Stimulated activated CD4-positive, alpha-beta T cell treated with anti-CD3 and anti-CD28 coated beads, Interleukin-2, amount 100 ng/mL, for 48 hours (primary cell): Measurements from ENCODE around the gene IGFBP5.

ENCODE experiments used
- DNase-seq, 2 donors: peaks; one replicate each; pipeline ENCODE4 v3.0.0-alpha.2; 2020

IGFBP5 gene

DNA sequence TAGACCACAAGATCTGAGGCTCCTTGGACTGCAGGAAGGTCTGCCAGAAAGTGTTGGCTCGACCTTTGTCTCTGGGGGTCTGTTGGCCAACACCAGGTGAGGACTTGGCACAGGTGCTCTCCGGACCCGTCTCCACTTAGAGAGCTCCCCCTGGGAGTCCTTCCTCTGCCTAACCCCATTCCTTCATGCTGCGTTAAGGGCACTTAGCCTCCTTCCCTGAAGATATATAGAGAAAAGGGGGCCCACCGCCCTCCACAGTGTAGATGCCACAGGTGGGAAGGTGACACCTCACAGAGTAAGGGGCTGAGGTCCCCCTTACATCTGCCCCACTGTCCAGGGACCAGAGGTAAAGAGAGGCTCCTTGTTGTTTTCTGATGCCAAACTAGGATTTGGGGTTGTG, 8.2 kb downstream of the IGFBP5 start:
- DNase-seq, result no peak

DNA sequence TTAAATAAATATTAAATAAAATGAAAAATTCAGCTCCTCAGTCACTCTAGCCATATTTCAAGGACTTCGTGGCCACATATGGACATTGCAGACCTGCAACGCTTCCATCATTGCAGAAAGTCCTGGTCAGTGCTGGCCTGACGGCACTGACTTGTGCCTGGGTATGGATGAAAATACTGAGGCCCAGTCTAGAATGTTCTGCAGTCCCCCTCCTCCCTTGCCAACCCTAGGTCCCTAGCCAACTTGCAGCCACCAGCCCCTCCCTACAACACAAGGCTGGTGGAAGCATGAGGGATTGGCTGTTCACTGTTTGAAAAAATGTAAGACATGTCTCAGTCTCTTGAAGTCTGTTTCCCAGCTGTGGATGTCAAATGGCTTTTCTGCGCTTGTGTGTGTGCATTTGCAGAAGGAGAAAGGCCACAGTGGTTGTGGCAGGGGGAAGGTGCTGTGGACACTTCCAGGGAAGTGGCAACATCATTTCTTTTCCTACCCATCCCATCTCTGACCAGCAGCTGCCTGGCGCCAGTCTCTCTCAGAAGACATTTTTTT, 9.9 kb downstream of the IGFBP5 start:
- no peak for DNase-seq

DNA sequence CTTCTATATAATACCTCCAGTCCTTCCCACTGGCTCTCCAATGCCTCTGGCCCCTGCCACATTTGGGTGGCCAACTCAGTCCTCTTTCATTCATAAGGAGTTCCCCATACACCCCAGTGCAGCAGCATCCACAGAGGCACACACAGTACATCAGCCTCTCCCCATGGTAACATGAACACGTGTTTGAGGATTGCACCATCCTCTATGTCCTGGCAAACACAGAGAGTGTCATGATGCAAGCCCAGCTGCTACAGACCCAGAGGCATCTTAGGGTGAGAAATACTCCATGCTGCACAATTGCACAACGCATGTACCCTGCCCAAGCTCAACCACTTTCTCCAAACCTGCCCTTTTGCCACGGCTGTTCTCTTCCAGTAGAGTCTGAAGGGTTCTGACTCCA, 11.5 kb downstream of the IGFBP5 start:
- no peak for DNase-seq

DNA sequence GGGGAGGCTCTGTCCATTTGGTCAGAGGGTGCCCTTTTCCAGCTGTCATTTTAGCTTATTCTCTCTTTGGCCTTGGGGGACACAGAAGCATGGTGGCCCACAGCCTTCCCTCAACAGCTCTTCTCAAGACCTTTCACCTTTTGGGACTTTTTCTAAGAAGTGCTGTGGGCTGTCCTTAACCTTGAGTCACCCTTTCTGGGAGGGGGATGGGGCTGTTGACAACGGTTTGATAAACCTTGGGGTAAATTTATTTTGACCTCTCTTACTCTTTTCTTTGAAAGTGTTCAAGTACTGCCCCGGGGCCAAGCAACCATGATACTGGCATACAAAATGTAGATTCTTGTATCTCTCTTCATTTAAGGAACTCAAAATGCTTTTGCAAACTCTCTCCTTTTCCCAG, 13.7 kb downstream of the IGFBP5 start:
- no peak for DNase-seq

DNA sequence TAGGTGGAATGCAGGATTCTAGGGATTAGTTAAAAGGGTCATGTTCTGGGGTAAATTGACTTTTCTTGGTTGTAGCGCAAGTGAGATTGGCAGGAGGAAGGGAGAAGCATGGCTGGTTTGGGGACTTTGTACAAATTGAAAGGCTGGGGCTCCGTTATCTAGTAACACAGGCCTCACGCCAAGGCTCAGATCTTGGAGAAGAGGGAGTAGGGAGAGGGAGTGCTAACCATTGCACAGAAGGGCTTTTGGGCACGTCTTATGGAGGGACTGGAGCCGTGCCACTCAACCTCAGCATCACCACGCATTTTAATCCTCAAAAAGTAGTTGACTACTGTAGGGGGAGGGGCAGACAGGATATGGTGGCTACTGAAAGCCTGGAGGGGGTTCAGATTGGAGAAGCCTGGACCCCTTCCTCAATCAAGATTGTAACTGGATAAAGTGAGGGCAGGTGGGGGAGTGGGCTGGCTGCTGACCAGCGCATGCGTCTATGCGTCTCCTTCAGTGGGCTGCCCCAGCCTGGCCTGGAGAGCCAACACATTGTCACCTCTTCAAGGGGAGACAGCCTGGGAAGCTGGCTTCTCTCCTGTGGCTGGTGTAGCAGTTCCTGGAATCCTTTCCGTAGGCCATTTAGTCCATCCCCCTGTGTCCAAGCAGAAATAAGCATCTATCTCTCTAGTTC, 14.3 kb downstream of the IGFBP5 start:
- no peak for DNase-seq

DNA sequence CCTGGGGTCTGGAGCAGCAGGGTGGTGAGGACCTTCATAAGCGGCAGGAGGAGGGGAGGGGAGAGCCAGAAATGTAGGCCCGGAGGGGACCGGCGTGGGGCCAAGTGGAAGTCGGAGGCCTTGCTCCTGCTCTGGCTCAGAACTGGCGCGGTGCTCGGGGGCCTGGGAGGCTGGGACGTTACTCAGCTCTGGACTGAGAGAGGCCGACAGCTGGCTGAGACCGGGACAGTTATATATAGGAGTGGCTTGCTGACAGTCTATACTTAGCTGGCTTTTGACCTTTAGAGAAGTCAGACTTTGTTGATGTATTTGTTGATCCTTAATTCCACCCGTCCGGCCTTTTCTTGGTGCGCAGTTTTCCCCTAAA, 15.7 kb downstream of the IGFBP5 start:
- no peak for DNase-seq

DNA sequence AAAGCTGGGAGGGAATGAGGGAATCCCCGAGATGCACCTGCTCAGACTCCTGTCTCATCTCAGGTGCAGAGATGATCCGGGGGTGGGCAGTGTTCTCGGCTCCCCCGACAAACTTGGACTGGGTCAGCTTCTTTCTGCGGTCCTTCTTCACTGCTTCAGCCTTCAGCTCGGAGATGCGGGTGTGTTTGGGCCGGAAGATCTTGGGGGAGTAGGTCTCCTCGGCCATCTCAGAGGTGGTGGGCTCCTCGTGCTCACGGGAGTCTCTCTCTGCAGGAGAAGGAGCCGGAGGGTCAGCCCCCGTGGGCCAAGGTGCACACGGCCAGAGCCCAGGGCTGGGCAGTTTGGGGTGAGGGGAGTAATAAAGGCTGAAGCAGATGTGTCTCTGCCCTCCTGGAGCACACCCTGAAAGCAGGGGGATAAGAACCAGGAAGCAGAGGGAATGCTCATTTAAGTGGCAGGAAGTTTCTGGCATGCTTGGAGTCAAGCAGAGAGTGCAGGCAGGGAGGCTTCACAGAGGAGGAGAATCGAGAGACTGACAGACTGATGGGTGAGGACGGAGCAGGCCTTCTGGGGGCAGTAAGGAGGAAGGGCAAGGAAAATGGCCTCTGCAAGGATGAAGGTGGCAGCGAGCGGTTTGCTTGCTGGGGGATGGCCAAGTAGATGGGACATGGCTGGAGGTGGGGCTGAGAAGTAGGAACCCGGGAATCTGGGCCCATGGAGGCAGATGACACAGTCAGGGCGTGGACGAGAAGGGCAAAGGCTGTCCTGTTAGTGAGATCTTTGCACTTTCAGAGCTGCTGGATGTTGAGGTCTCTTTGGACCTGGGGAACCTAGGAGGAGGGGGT, 16.3 kb downstream of the IGFBP5 start:
- no peak for DNase-seq

DNA sequence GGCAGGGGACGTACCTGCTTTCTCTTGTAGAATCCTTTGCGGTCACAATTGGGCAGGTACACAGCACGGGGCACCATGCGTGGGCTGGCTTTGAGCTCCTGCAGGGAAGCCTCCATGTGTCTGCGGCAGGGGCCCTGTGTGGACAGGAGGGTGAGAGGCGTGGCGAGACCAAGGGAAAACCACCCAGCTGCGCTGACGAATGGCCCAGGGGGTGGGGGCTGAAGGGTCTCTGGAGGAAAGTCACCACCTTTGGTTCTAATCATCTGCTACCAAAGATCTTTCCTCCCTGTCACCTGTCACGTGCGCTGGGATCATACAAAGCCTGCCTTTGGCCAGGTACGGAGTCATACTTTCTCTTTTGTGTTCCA, 17.3 kb downstream of the IGFBP5 start:
- no peak for DNase-seq

DNA sequence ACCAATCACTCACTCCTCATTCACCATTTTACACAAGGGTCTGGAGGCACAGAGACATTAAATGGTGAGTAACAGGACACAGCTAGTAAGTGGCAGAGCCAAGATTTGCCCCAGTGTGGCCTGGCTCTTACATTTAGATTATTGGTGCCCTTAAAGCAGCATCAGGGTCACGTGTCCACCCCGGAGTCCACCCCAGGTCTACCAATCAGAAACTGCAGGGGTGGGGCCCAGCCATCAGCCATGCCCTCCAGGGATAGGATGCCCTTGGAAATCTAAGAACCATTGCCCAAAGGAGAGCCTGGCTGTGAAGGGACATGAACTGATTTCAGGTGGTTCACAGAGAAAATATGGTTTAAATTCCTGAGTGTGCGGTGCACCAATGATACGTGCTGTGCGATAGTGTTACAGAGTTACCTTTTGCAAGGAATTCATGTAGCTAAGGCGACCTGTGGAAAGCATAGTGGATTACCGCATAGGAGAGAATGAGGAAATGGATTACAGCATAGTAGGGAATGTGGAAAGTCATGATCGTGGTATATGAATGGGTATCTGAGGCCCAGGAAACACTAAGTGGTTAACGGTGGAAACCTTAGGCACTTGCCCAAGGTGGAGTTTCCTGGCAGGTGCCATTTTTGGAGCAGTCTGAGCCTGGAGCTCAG, 17.8 kb downstream of the IGFBP5 start:
- no peak for DNase-seq

DNA sequence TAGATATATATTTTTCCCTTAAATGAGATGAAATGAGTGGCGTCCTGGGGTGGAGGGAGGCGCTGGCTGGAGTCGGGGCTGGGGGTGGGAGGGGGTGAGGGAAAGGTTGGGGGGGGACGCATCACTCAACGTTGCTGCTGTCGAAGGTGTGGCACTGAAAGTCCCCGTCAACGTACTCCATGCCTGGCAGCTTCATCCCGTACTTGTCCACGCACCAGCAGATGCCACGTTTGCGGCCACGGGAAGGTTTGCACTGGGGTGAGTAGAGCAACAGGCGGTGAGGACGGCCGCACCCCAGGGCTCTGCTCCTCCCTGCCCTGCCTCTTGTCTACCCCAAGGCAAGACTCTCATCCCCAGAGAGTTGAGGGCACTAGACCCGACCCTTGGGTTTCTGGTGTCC, 18.7 kb downstream of the IGFBP5 start:
- no peak for DNase-seq

DNA sequence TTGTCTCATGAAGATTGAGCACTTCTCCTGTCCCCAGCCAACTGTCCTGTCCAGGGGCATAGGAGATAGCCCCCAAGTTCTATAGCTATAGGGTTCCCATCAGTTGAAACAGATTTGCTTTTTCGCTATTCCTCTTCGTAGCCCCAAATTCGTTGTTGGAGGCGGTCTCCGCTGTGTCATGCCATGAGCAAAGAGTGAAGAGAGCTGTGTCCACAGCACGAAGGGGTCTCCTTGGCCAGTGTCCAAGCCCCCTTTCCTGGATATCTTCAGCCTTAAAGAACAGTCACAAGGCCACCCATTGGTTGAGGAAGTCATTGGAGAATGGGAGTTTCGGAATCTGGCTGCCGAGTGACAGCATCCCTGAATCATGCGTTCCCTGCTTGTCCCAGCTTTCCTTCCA, 21.0 kb downstream of the IGFBP5 start:
- DNase-seq, result no peak

DNA sequence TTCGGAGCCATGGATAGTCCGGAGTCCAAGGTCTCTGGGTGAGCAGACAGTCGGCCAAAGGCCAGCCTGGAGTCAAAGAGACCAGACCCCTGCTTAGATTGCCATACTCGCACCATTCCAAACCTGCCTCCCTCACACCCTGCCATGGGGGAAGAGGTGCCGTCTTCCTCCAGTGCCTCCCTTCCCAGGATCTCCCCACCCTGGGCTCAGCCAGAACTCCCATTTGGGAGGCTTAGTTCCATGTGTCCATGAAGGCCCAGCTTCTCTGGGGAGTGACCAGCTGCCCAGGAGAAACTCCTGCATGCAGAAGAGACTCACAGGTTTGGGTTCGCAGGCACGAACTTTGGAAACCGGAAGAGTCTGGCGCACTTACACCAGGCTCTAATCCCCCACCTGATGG, 21.7 kb downstream of the IGFBP5 start:
- no peak for DNase-seq

DNA sequence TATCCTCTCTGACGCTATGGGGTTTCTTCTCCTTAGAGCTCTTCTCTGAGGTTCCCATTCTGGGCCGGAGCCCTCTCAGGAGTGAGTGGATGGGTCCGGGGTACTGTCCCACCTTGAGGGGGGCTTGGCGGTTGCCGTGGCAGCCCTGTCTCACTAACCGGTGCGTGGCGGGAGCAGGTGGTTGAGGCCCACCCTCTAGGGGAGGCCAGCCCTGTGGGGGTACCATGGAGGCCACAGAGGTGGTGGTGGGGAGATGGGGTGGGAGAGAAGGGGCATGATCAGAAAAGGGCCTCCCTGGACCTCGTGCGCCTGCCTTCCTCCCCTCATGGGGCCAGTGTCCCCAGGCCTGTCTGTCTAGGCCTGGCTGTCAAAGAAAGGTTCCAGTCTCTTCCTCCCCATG, 22.3 kb downstream of the IGFBP5 start:
- DNase-seq, result no peak

DNA sequence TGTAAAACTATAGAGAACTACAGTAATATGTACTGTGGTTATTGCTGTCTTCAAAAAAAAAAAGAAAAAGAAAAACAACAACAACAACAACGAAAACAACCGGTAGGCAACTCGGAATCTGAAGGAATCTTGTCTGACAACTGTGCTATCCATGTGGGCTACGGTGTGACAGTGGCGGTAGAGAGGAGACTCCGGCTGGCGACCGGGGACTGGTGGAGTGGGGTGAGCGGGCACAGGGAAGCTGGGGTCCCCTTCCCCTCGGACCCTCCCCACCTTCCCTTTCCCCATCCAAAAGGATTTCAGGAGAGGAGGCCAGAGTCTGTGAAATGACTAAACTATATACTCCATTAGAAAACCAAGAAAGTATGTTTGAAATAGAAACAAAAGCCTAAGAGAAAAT, 22.9 kb downstream of the IGFBP5 start:
- DNase-seq, result no peak

DNA sequence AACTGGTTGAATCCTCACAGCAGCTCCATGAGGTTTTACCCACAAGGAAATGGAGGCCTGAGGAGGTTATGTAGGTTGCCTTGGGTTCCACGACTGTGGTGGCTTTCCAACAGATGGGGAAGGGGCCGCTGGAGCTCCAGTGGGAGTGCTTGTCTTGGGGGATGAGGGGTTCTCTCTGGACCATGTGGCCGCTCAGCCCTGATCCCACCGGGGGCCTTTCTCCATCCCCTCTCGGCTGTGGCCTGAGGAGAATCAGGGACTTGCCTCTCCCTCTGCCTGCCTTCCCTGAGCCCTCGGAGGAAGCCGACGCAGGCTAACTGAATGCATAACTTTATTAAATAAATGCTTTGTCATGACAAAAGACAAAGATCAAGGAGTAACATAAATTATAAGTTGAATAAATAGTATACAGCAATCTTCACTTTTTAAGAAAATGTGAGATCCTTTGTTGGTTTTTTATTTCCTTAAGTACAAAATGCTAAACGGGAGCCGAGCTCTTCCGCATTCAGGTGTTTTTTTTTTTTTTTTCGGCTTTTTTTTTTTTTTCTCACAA, 23.5 kb downstream of the IGFBP5 start:
- DNase-seq, result no peak

DNA sequence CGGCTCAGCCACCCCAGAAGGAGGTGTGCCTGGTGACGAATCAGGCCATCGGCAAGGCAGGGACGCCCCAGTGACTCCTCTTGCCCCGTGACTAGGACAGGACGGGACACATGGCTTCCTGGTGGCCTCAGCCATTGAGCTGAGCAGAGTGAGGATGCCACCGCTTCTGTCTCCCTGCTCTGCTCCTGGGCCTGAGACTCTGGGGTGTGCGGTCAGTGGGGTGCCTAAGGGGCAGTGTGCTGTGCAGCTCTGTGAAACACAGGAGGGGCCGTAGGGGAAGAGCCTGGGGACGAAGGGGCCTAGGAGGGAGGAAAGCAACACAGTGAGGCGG, 24.3 kb downstream of the IGFBP5 start:
- no peak for DNase-seq

DNA sequence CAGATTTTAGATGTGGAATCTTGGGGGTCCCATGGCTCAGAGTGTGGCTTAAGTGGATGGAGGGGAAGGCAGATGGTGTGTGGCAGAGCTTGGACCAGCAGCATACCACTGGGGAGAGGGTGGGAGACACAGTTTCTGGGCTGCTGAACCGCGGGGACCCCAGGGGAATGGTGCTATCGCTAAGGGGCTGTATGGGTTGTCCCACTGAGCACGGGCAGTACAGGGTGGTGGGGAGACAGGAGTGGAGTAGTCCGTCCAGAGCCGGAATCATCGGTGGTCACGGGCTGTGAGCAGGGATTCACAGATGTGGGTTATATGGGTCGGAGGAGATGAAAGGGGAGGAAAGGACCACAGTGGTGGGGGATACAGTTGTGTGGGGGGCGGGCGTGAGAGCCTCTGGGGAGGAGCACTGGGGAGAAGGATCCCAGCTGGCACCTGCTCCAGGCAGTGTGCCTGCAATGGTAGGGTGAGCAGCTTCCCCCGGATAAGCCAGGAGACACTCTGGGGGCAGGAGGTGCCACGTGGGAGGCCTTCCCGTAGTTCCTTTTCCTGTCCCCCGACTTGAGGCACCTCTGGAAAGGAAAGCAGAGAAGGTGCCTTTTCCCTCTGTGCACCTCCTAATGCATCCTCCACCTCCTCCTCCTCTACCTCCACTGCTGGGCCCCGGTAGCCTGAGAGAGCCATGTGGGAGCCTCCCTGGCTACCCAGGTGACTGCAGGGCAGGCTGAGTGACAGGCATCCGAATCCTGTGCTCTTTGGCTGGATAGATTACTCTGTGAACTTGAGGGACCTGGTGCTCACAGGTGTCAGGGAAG, 24.9 kb downstream of the IGFBP5 start:
- DNase-seq, result no peak

DNA sequence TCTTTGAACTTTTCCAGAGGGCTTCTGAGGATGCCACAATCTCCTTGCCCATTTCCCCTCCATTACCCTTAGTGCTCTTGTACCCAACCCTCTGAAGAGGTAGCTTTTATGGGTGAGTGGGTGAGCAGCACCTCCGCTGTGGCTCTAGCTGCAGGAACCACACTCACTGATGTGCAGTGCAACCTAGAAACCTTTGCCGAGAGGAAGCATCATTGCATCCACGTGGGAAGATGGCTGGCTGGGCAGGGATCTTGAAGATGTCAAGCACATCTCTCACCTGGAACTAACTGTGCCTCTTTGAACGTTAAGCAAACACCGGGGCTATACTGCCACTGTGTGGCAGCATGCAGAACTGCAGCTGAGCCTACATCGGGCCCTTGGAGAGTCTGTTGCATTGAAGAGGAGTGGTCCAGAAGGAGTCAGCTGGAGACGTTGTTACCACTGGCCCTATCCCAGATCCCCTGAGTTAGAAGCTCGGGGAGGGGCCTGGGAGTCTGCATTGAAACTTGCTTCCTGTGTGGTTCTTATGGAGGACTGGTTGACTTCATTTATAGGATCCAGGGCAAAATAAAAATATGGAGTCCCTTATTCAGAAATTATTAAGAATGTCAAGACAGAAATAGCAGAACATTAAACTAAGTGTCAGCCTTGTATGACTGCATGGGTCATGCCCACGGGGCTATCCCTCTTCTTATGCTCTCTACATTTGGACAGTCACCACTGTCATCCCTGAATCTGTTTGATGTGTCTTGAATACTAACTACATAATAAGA, 28.7 kb downstream of the IGFBP5 start:
- DNase-seq, result peak; percentile 57 to 67

DNA sequence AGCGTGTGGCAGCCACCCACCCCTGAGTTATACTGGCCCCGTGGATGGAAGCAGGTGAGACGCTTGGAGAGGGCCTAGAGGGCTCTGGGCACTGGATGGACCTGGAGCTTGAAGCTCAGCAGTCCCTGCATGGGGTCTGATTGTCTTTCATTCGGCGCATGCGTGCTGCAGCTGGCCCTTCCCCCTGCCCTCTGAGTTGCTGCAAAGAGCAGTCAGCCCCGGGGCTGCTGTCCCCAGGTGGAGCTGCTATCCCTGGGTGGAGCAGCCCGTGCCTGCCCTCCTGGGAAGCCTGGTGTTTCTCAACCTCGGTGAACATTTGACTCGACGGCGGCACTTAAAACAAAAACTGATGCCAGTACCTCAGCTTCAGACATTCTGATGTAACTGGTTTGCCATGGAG, 29.6 kb downstream of the IGFBP5 start:
- no peak for DNase-seq

DNA sequence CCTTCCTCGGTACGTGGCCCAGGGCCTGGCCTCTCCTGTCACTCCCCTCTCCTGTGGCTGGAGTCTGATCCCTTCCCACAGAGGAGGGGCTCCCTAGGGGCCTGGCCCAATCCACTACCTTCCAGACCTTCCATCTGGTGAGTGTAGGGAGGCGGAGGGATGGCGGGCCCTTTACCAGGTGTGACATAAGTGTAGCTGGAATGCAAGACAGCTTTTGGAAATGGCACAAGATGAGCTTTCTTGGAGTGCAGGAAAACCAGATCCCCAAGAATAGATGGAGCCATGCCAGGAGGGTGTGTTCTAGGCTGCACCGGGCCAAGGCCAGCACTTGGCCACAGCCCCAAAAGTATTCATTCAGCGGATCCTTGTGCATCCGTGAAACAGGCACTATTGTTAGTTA, 30.1 kb downstream of the IGFBP5 start:
- DNase-seq, result no peak

DNA sequence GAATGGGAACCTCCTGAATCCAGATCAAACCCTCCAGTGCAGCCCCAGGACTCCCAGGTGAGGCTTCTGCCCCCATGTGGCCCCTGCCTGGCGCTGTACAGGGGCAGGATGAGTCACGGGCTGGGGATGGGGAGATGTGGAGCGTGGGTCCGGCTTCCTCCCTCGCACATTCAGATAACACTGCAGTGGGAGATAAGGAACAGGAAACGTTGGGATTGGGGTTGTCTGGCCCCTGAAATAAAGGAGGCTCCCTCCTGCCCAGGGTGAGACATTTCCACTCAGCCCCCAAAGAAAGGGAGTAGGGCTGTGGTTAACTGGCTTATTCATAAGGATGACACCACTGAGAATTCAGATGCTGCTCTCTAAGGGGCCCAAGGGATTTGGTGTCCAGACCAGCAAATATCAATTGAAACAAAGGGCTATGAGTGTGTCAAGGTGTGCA, 30.7 kb downstream of the IGFBP5 start:
- no peak for DNase-seq

DNA sequence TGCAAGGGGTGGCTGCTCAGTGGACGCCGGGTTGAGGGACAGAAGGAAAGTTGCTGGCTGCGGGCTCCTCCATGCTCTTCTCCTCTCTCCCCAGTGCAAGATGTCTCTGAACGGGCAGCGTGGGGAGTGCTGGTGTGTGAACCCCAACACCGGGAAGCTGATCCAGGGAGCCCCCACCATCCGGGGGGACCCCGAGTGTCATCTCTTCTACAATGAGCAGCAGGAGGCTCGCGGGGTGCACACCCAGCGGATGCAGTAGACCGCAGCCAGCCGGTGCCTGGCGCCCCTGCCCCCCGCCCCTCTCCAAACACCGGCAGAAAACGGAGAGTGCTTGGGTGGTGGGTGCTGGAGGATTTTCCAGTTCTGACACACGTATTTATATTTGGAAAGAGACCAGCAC, 31.5 kb downstream of the IGFBP5 start:
- no peak for DNase-seq
